ENCODE measurements around the gene PTGR3.

The PTGR3 gene

GRCh38 chr18:75209129-75209950 lies at the start of gene PTGR3:
PTGR3 (minus strand) TSS chr18:75209139; CDS start chr18:75209058, 81 bp downstream.
- peak; percentile 7 for DNase-seq

- no peak for DNase-seq
Measured at GRCh38 chr18:75257605-75258004, 48.7 kb upstream of the PTGR3 start.

- no peak for DNase-seq
Measured at GRCh38 chr18:75256376-75256775, 47.4 kb upstream of the PTGR3 start.

GRCh38 chr18:75255094-75255493 lies 46.2 kb upstream of the PTGR3 start:
- DNase-seq: no peak

- DNase-seq: no peak
Measured at GRCh38 chr18:75253784-75254183, 44.8 kb upstream of the PTGR3 start.

GRCh38 chr18:75253043-75253442 lies 44.1 kb upstream of the PTGR3 start:
- no peak for DNase-seq

- no peak for DNase-seq
Measured at GRCh38 chr18:75252136-75252535, 43.2 kb upstream of the PTGR3 start.

- DNase-seq: no peak
Measured at GRCh38 chr18:75251466-75251865, 42.5 kb upstream of the PTGR3 start.

- no peak for DNase-seq
Measured at GRCh38 chr18:75250471-75250821, 41.5 kb upstream of the PTGR3 start.

GRCh38 chr18:75249672-75250470 lies 40.9 kb upstream of the PTGR3 start:
- no peak for DNase-seq

- no peak for DNase-seq
Measured at GRCh38 chr18:75249175-75249518, 40.2 kb upstream of the PTGR3 start.

GRCh38 chr18:75248426-75249174 lies 39.7 kb upstream of the PTGR3 start:
- no peak for DNase-seq

GRCh38 chr18:75247611-75248421 lies 38.9 kb upstream of the PTGR3 start:
- no peak for DNase-seq

- no peak for DNase-seq
Measured at GRCh38 chr18:75246721-75247610, 38.0 kb upstream of the PTGR3 start.

GRCh38 chr18:75244351-75245313 lies 35.7 kb upstream of the PTGR3 start:
- DNase-seq: no peak

GRCh38 chr18:75241705-75242104 lies 32.8 kb upstream of the PTGR3 start:
- no peak for DNase-seq

GRCh38 chr18:75240433-75240832 lies 31.5 kb upstream of the PTGR3 start:
- DNase-seq: no peak

GRCh38 chr18:75238786-75239185 lies 29.8 kb upstream of the PTGR3 start:
- no peak for DNase-seq

GRCh38 chr18:75238100-75238499 lies 29.2 kb upstream of the PTGR3 start:
- DNase-seq: no peak

- DNase-seq: no peak
Measured at GRCh38 chr18:75235896-75236295, 27.0 kb upstream of the PTGR3 start.

Measured in GOT3 (cell line).